Measurements from ENCODE around the gene KLHDC2.

DNA sequence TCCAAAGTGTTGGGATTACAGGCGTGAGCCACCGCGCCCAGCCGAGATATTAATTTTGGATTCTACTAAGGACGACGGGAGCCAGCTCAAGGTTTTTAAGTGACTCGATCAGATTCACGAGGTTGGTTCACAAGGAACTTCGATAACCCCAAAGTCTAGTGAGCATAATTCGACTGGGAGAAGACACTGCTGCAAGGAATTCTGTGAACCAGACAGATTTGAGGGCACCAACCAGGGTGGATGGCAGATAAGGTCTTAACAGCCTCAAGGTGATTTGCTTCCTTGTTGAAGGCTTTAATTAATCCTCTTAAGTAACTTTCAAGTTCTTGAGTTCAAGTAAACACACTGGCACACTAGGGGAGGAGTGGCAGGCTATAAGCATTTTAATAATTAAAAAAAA is 1.1 kb upstream of the KLHDC2 start:
- no peak for TF ChIP-seq CTCF (conservative IDR thresholded peaks at IDR 0.05 in 1 of 2, IDR thresholded peaks at IDR 0.05 in 1 of 2; ENCODE audit: low read depth in 1 of 2, low read length in 2 of 2)
- TF ChIP-seq EZH2 (IDR thresholded peaks at IDR 0.05; ENCODE audit: low read length, missing control alignments) = no peak

Data from fibroblast of lung (primary cell).